Vagina (tissue), 2 donors: ENCODE measurements around the gene PCDHGB1.

Experiments used
- POLR2A ChIP-seq, 2 donors: fragments of 450-650 bp; IDR thresholded peaks; one replicate each; pipeline ENCODE4 v1.6.1; 2017; ENCODE audit warnings: antibody characterized with exemption in 2 of 2, mild to moderate bottlenecking in 2 of 2, moderate library complexity in 2 of 2
- POLR2AphosphoS5 ChIP-seq, 2 donors: sonication (generic); formaldehyde crosslinking; IDR thresholded peaks; one replicate each; pipeline ENCODE4 v1.9.0; 2017; ENCODE audit warnings: antibody characterized with exemption in 2 of 2, mild to moderate bottlenecking in 2 of 2, low read depth in 1 of 2; ENCODE audit not compliant: insufficient read depth in 1 of 2

GRCh38 chr5:141389153-141390042 is 39.5 kb downstream of the PCDHGB1 start:
- TF ChIP-seq POLR2AphosphoS5 (IDR thresholded peaks at IDR 0.05; ENCODE audit: insufficient read depth in 1 of 2, low read depth in 1 of 2) = no peak
- no peak for TF ChIP-seq POLR2A (IDR thresholded peaks at IDR 0.05)
